SU-DHL-6 (cell line): ENCODE data around the gene SLC7A4.

Experiments
- H2AFZ ChIP-seq: fragments of 200-600 bp; sonication (generic); 2 replicates; pipeline ENCODE4 v1.6.1; 2014; ENCODE audit warnings: low read depth, mild to moderate bottlenecking, moderate library complexity, mixed read lengths, antibody characterized with exemption, low read length; ENCODE audit not compliant: severe bottlenecking
- H3F3A ChIP-seq: fragments of 200-600 bp; shearing (Covaris generic); 2 replicates; pipeline ENCODE4 v1.6.0; 2016; ENCODE audit warnings: antibody characterized with exemption, mild to moderate bottlenecking; ENCODE audit not compliant: insufficient read depth
- H3K27ac ChIP-seq: fragments of 200-600 bp; sonication (generic); 2 replicates; pipeline ENCODE4 v1.5.1; 2016; ENCODE audit warnings: low read depth, mild to moderate bottlenecking, low read length, moderate library complexity, mixed read lengths
- H3K27me3 ChIP-seq: fragments of 200-600 bp; sonication (generic), shearing (Covaris generic); 2 replicates; pipeline ENCODE4 v1.6.0; 2014; ENCODE audit warnings: mild to moderate bottlenecking, low read length
- H3K36me3 ChIP-seq: fragments of 200-600 bp; sonication (generic); 2 replicates; pipeline ENCODE4 v1.6.1; 2014; ENCODE audit warnings: mild to moderate bottlenecking, low read length, mixed read lengths
- H3K4me2 ChIP-seq: fragments of 300-600, 200-600 bp; shearing (Covaris generic), sonication (generic); 2 replicates; pipeline ENCODE4 v1.6.0; 2014; ENCODE audit warnings: low read length, low read depth, mild to moderate bottlenecking; ENCODE audit not compliant: poor library complexity, severe bottlenecking
- H3K4me3 ChIP-seq: fragments of 200-600 bp; sonication (generic); 2 replicates; pipeline ENCODE4 v1.5.1; 2014; ENCODE audit warnings: antibody characterized with exemption, low read length, mild to moderate bottlenecking, mixed read lengths; ENCODE audit not compliant: insufficient read depth, poor library complexity, severe bottlenecking
- H3K79me2 ChIP-seq: fragments of 200-600 bp; sonication (generic); 2 replicates; pipeline ENCODE4 v1.6.1; 2014; ENCODE audit warnings: mild to moderate bottlenecking, low read length, moderate library complexity; ENCODE audit not compliant: insufficient read depth
- H3K9ac ChIP-seq: fragments of 200-600 bp; sonication (generic); 2 replicates; pipeline ENCODE4 v1.7.0; 2014; ENCODE audit warnings: mild to moderate bottlenecking, low read length
- H3K9me2 ChIP-seq: fragments of 200-600 bp; sonication (generic); replicated peaks from 2 replicates; pipeline ENCODE4 v1.6.1; 2014; ENCODE audit warnings: low read length; ENCODE audit not compliant: insufficient read depth
- H3K9me3 ChIP-seq: fragments of 200-600 bp; sonication (generic); 2 replicates; pipeline ENCODE4 v1.6.1; 2014; ENCODE audit warnings: low read length, mixed read lengths; ENCODE audit not compliant: insufficient read depth
- H4K20me1 ChIP-seq: fragments of 200-600 bp; sonication (generic); 2 replicates; pipeline ENCODE4 v1.6.1; 2014; ENCODE audit warnings: low read depth, mild to moderate bottlenecking, antibody characterized with exemption, low read length, moderate library complexity, mixed read lengths
- EZH2phosphoT487 ChIP-seq: fragments of 200-600 bp; sonication (generic), shearing (Covaris generic); conservative IDR thresholded peaks from 2 replicates; pipeline ENCODE4 v1.6.1; 2018; ENCODE audit warnings: mild to moderate bottlenecking, antibody characterized with exemption, low read length, moderate library complexity, mixed read lengths
- TF ChIP-seq, protein P1 (sequence below): fragments of 200-600 bp; sonication (generic); IDR thresholded peaks from one replicate; pipeline ENCODE4 v1.5.1; 2017; ENCODE audit warnings: antibody characterized with exemption, mild to moderate bottlenecking, low read length, moderate library complexity; ENCODE audit not compliant: insufficient read depth, poor library complexity, severe bottlenecking

Gene SLC7A4

DNA sequence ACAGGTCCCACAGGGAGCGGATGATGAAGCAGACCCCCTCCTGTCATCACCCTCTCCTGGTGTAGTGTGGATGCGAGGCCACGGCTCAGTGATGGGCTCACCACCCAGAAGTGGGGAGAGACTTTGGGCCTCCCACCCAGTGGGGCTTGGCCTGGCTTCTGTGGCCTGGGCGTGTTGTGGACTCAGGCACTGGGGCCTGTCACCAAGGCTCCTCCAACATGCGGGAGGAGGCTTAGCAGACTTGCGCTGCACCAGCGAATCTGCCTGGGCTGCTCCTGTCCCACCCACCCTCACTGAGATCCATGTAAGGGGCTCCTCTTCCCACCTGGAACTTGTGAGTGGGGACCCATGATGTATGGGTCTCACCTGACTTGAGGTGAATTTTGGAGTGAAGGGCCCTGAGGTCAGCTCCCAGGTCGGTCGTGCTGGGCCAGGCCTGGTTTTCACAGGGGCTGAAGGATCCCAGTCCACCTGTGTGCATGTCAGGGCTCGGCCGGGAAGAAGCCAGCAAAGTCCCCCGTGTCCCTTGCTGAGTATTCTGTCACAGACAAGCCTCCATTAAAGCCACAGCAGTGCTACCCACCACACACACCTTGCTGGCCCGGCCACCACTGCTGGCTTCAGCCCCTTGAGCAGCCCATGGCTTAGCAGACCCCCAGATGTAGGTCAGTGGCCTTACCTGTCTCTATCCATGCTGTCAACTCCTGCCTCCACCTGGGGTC, 34.7 kb downstream of the SLC7A4 start:
- Histone ChIP-seq H3K4me3 (no peak overlapping the region), H3K27ac (no peak overlapping the region), H3K9me2 (no peaks in the 10 kb centered on the region), H2AFZ (no peak overlapping the region), H3K36me3 (no peaks in the 10 kb centered on the region), H3K4me2 (no peak overlapping the region), H3F3A (no peaks in the 10 kb centered on the region), H3K9ac (no peak overlapping the region), H3K27me3 (no peaks in the 10 kb centered on the region), H3K79me2 (peaks cover 8% of the 10 kb centered on the region), H3K9me3 (no peaks in the 10 kb centered on the region), H4K20me1 (no peaks in the 10 kb centered on the region)
- TF ChIP-seq EZH2phosphoT487, result no peak
- TF ChIP-seq, protein P1, sequence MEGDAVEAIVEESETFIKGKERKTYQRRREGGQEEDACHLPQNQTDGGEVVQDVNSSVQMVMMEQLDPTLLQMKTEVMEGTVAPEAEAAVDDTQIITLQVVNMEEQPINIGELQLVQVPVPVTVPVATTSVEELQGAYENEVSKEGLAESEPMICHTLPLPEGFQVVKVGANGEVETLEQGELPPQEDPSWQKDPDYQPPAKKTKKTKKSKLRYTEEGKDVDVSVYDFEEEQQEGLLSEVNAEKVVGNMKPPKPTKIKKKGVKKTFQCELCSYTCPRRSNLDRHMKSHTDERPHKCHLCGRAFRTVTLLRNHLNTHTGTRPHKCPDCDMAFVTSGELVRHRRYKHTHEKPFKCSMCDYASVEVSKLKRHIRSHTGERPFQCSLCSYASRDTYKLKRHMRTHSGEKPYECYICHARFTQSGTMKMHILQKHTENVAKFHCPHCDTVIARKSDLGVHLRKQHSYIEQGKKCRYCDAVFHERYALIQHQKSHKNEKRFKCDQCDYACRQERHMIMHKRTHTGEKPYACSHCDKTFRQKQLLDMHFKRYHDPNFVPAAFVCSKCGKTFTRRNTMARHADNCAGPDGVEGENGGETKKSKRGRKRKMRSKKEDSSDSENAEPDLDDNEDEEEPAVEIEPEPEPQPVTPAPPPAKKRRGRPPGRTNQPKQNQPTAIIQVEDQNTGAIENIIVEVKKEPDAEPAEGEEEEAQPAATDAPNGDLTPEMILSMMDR, result no peak

DNA sequence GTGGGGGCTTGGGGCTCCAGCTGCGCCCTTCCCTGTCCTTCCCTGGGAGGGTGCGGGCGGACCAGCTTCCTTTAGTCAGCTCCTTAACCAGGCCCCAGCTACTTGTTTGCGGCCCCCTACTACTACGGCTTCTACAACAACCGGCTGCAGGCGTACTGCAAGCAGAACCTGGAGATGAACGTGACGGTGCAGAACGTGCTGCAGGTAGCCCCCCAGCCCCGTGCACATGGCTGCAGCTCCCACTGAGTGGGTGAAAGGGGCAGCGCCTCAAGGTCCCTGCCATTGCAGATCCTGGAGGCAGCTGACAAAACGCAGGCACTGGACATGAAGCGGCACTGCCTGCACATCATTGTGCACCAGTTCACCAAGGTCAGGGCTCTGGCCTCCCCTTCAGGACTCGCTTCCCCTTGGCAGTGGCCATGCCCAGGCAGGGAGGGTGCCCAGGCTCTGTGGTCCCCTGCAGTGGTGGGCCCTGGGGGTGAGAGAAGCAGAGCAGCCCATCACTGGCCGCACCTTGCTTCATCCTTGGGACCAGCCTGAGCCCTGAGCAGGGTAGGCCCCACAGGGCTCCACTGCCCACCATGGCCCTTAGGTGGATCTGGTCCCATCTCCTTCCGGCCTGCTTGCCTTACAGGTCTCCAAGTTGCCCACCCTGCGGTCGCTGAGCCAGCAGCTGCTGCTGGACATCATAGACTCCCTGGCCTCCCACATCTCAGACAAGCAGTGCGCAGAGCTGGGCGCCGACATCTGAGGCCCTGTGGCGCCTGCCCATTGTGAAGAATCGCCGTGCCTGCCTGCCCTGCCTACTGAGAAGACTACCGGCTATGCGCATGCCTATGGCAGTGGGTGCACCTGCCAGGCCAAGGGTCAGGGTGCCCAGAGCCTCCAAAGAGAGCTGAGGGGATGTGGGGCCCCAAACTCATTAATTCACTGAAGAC, 35.5 kb downstream of the SLC7A4 start:
- no peaks in the 10 kb centered on the region for H3K9me3 ChIP-seq
- H4K20me1 ChIP-seq, result no peaks in the 10 kb centered on the region
- no peak overlapping the region for H3K9ac ChIP-seq
- H3K79me2 ChIP-seq, result peaks cover 8% of the 10 kb centered on the region
- no peaks in the 10 kb centered on the region for H3K36me3 ChIP-seq
- TF ChIP-seq, protein P1, result no peak
- TF ChIP-seq EZH2phosphoT487, result no peak
- no peaks in the 10 kb centered on the region for H3K9me2 ChIP-seq
- H3F3A ChIP-seq, result no peaks in the 10 kb centered on the region
- H3K4me3 ChIP-seq, result no peak overlapping the region
- no peaks in the 10 kb centered on the region for H3K27me3 ChIP-seq
- H3K4me2 ChIP-seq, result no peak overlapping the region
- H3K27ac ChIP-seq, result no peak overlapping the region
- no peak overlapping the region for H2AFZ ChIP-seq

DNA sequence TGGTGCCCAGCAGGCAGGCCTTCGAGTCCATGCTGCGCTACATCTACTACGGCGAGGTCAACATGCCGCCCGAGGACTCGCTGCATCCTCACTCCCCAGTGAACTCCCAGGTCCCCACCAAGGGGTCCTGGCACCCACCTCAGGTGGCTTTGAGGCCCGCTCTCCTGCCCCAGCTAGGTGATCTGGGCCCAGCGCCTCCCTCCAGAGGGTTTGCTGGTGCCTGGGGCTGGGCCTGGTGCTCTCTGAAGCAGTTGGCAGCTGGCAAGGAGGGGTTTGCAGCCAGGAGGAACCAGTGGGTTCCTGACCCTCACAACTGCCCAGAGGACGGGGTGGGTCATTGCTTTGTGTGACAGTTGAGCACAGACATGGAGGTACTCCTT, 36.3 kb downstream of the SLC7A4 start:
- no peak for TF ChIP-seq EZH2phosphoT487
- TF ChIP-seq, protein P1, result no peak
- H3K27me3 ChIP-seq, result no peaks in the 10 kb centered on the region
- no peak overlapping the region for H3K4me2 ChIP-seq
- no peaks in the 10 kb centered on the region for H4K20me1 ChIP-seq
- peaks cover 2% of the 10 kb centered on the region for H3K79me2 ChIP-seq
- H3K9me3 ChIP-seq, result no peaks in the 10 kb centered on the region
- H3F3A ChIP-seq, result no peaks in the 10 kb centered on the region
- H3K36me3 ChIP-seq, result no peaks in the 10 kb centered on the region
- no peaks in the 10 kb centered on the region for H3K9me2 ChIP-seq
- H3K4me3 ChIP-seq, result no peak overlapping the region
- H3K9ac ChIP-seq, result no peak overlapping the region
- no peak overlapping the region for H2AFZ ChIP-seq
- H3K27ac ChIP-seq, result no peak overlapping the region
